Right forelimb (tissue), 1 donor: Measurements from ENCODE around the gene GTF2H1.
A peak's percentile ranks its signal among the peaks of the same experiment; 100 is the strongest.

Source experiments
- DNase-seq: peaks from one replicate; pipeline ENCODE4 v3.0.0-alpha.2; 2018

GTF2H1 gene

GRCh38 chr11:18321969-18322711, at the start of gene GTF2H1, which contains the start of gene HPS5:
Gene GTF2H1 (plus strand): TSS chr11:18322567. CDS start chr11:18333075, 10,508 bp downstream.
Gene HPS5 (minus strand): TSS chr11:18322140. CDS start chr11:18317858, 4,282 bp downstream.
- peak; percentile 97 for DNase-seq

GRCh38 chr11:18277565-18278271, 44.6 kb upstream of the GTF2H1 start:
- no peak for DNase-seq

DNA sequence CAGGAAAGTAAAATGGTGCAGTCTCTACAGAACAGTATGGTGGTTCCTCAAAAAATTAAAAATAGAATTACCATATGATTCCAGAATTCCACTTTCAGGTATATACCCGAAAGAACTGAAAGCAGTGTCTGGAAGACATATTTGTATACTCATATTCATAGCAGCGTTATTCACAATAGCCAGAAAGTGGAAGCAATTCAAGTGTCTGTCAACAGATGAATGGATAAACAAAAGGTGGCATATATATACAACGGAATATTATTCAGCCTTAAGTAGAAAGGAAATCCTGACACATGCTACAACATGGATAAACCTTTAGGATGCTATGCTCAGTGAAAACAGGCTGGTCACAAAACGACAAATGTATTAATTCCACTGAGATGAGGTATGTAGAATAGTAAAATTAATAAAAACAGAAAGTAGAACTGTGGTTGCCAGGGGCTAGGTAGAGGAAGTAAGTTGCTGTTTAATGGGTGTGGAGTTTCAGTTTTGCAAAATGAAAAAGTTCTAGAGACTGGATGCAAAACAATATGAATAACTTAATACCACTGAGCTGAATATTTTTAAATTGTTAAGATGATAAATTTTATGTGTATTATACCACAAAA, 41.8 kb upstream of the GTF2H1 start:
- DNase-seq, result no peak

- no peak for DNase-seq
These were observed 39.7 kb upstream of the GTF2H1 start for GRCh38 chr11:18282626-18283025.

DNA sequence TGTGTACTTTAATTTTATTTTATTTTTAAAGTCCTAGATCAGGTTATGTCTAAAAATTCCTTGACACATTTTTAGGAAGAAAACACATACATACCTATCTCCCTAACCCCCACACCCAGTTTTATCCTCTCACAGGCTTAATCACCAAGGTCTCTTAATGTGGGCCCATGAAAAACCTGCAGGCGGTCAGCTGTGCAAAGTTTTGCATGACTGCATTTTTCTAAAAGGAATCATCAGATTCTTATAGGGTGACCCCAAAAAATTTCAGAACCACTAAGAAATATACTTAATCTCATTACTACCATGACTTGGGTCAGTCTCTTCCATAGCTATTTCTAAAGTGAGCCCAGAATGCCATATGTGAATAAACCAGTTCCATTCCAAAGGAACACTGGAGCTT, 36.5 kb upstream of the GTF2H1 start:
- DNase-seq, result no peak

DNA sequence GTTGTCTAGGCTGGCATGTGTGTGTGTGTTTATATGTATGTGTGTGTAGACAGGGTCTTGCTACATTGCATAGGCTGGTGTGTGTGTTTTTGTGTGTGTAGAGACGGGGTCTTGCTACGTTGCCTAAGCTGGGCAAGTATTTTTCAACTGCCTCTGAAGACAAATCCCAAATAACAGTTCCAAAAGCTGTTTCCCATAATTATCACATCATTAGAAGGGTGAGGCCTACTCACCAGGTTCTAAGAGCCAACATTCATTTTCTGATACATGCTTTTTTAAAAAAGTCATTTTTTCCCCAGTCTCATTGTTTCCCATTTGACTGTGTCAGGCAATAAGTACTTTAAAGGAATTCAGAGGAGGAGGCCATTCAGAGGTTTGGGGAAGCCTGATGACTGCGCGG, 33.5 kb upstream of the GTF2H1 start:
- DNase-seq, result no peak

- no peak for DNase-seq
These were observed 27.5 kb upstream of the GTF2H1 start for GRCh38 chr11:18294862-18295261.

GRCh38 chr11:18295316-18295715, 27.1 kb upstream of the GTF2H1 start:
- no peak for DNase-seq

DNA sequence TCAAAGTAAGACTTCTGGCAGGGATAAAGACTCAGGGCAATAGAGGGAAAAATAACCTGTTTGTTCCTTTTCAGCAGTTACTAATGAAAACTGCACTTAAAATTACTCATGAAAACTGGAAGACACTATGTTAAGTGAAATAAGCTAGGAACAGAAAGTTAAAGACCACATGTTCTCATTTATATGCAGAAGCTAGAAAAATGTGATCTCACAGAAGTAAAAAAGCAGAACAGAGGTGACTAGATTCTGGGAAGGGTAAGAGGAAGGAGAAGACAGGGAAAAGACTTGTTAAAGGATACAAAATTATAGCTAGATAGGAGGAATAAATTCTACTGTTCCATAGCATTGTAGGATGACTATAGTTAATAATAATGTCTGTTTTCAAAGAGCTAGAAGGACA, 22.6 kb upstream of the GTF2H1 start:
- no peak for DNase-seq

GRCh38 chr11:18304745-18305144, 17.6 kb upstream of the GTF2H1 start:
- DNase-seq, result no peak

- no peak for DNase-seq
These were observed 14.8 kb upstream of the GTF2H1 start for GRCh38 chr11:18307461-18308139.

DNA sequence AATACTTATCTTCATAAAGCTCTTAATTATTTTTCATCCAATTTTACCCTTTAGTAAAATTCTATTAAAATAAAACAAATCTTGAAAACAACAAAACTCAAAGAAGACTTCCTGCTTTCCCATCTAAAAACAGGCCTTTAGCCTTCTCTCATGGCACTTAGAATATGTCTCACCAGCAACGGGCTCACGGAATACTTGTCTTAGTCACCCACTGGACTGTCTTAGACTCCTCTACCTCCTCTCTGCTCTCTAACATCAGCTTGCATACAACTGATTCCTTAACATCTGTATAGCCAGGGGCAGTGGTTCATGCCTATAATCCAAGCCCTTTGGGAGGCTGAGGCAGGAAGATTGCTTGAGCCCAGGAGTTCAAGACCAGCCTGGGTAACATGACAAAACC, 14.1 kb upstream of the GTF2H1 start:
- DNase-seq, result no peak

GRCh38 chr11:18309691-18310090, 12.7 kb upstream of the GTF2H1 start:
- DNase-seq, result no peak

DNA sequence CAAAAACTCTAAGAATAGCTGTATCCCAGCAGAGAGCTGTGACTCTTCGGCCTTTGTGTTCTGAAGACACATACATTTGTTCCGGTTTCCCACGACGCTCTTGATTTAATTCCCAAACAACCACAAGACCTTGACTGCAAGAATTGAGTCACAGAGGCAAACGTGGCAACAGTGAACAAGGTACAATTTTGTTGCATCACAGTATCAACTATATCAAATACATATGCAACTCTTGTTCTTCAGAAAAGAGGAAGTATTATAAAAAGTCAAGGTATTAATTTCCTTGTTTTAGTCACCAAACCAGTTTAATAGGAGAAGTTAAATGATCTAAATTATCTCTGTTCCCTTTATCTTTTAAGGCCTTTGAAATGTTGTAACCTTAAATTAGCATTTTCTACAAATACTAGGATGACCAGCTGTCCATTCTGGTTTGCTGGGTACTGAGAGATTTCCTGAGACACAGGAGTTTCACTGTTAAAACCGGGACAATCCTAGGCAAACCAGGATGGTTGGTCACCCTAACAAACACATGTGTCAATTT, 11.5 kb upstream of the GTF2H1 start:
- no peak for DNase-seq

DNA sequence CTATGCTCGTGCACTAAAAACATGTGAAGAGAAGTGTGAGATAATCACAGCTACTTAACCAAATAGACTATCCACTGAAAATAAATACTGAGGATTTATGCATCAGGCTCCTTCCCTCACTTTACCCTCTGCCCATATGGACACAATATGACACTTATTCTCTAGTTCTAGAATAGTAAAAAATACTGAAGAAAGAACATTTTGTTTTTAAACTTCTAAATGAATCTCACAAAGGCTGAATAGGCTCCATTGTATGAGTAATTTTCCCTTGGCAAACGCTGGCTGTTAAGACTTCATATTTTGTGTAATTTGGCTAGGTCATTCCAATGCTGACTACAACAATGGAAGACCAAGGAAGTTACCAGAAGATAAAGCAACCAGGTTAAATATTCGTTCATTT, 10.4 kb upstream of the GTF2H1 start:
- no peak for DNase-seq

GRCh38 chr11:18312663-18313420, 9.5 kb upstream of the GTF2H1 start:
- DNase-seq, result no peak

- DNase-seq, result no peak
These were observed 8.2 kb upstream of the GTF2H1 start for GRCh38 chr11:18313965-18314763.

GRCh38 chr11:18314784-18315523, 7.4 kb upstream of the GTF2H1 start:
- no peak for DNase-seq

GRCh38 chr11:18315893-18316292, 6.5 kb upstream of the GTF2H1 start:
- DNase-seq, result no peak

- DNase-seq, result no peak
These were observed 4.8 kb upstream of the GTF2H1 start for GRCh38 chr11:18317551-18317950.

GRCh38 chr11:18319914-18320313, 2.5 kb upstream of the GTF2H1 start:
- no peak for DNase-seq
